GM23248 (cell line): ENCODE measurements around the gene HIF1AN. TPM values are rescaled to one million over a fixed set of nuclear protein-coding genes. Genes with fewer than 3 reads are reported as not detected.

Experiments
- DNase-seq: peaks from one replicate; pipeline ENCODE4 v3.0.0-alpha.2; 2015
- H2AFZ ChIP-seq: fragments of 200-600 bp; sonication (generic); 2 replicates; pipeline ENCODE4 v1.6.1; 2016; ENCODE audit warnings: antibody characterized with exemption
- H3F3A ChIP-seq: fragments of 200-600 bp; sonication (generic); 2 replicates; pipeline ENCODE4 v1.6.1; 2016; ENCODE audit warnings: mild to moderate bottlenecking, antibody characterized with exemption, mixed run types; ENCODE audit not compliant: insufficient read depth
- H3K27ac ChIP-seq: fragments of 200-600 bp; sonication (generic); 2 replicates; pipeline ENCODE4 v1.5.1; 2016; ENCODE audit warnings: mild to moderate bottlenecking
- H3K27me3 ChIP-seq: fragments of 200-600 bp; sonication (generic); replicated peaks from 2 replicates; pipeline ENCODE4 v1.6.1; 2016; ENCODE audit warnings: mild to moderate bottlenecking; ENCODE audit not compliant: insufficient read depth
- H3K36me3 ChIP-seq: fragments of 200-600 bp; sonication (generic); 2 replicates; pipeline ENCODE4 v1.6.1; 2016; ENCODE audit warnings: low read depth, mild to moderate bottlenecking
- H3K4me1 ChIP-seq: fragments of 200-600 bp; sonication (generic); 2 replicates; pipeline ENCODE4 v1.6.1; 2016; ENCODE audit warnings: mild to moderate bottlenecking; ENCODE audit not compliant: insufficient read depth
- H3K4me2 ChIP-seq: fragments of 200-600 bp; sonication (generic); one replicate; pipeline ENCODE4 v1.6.1; 2016; ENCODE audit warnings: mild to moderate bottlenecking; ENCODE audit not compliant: unreplicated experiment
- H3K4me3 ChIP-seq: fragments of 200-600 bp; sonication (generic); 2 replicates; pipeline ENCODE4 v1.5.1; 2016; ENCODE audit warnings: mild to moderate bottlenecking
- H3K79me2 ChIP-seq: fragments of 200-600 bp; sonication (generic); 2 replicates; pipeline ENCODE4 v1.6.1; 2016; ENCODE audit warnings: mild to moderate bottlenecking; ENCODE audit not compliant: insufficient read depth
- H3K9ac ChIP-seq: fragments of 200-600 bp; sonication (generic); 2 replicates; pipeline ENCODE4 v1.6.1; 2016; ENCODE audit warnings: mild to moderate bottlenecking
- H3K9me2 ChIP-seq: fragments of 200-600 bp; sonication (generic); 2 replicates; pipeline ENCODE4 v1.6.1; 2016; ENCODE audit warnings: mixed run types, mild to moderate bottlenecking, moderate library complexity; ENCODE audit not compliant: insufficient read depth
- H3K9me3 ChIP-seq: fragments of 200-600 bp; sonication (generic); one replicate; pipeline ENCODE4 v1.6.1; 2017; ENCODE audit warnings: low read depth
- H4K20me1 ChIP-seq: fragments of 200-600 bp; sonication (generic); 2 replicates; pipeline ENCODE4 v1.6.0; 2016; ENCODE audit not compliant: insufficient read depth
- EZH2 ChIP-seq: fragments of 200-600 bp; sonication (generic); IDR thresholded peaks from 2 replicates; pipeline ENCODE4 v1.6.1; 2018; ENCODE audit warnings: antibody characterized with exemption, mild to moderate bottlenecking; ENCODE audit not compliant: insufficient read depth, poor library complexity, severe bottlenecking
- EZH2phosphoT487 ChIP-seq: fragments of 200-600 bp; sonication (generic); IDR thresholded peaks from 2 replicates; pipeline ENCODE4 v1.6.1; 2018; ENCODE audit warnings: antibody characterized with exemption, moderate library complexity, mild to moderate bottlenecking, low read depth; ENCODE audit not compliant: insufficient read depth
- WGBS, 2 experiments: methylation state at CpG; one replicate each; pipeline ENCODE4 v1.1.6; 2015 to 2017; ENCODE audit warnings: low lambda C conversion rate in 2 of 2, low coverage in 1 of 2; ENCODE audit errors: missing lambda C conversion rate in 2 of 2; 5-methylcytosine and 5-hydroxymethylcytosine counted together
- in situ Hi-C: fragments of 300-500 bp; cut with MboI; formaldehyde crosslinking; loops from 2 replicates; pipeline ENCODE4 v1.15.0; 2020
- polyA plus RNA-seq: library from polyadenylated mRNA; unstranded; fragments of >200 nt; fragmentation: Nextera tagmentation; extraction: Ambion mirVana; gene quantifications from 2 replicates; pipeline ENCODE4 v1.2.1, GENCODE V29; 2016
- total RNA-seq: library from RNA; depleted of rRNA; stranded (reverse); fragments of >200 nt; shearing (Covaris generic); gene quantifications from 2 replicates; pipeline ENCODE4 v1.2.3, GENCODE V29; 2014

Gene HIF1AN
- total and polyA plus RNA-seq, 2 experiments from 2014 or later = 9.8 to 35.2 TPM

DNA sequence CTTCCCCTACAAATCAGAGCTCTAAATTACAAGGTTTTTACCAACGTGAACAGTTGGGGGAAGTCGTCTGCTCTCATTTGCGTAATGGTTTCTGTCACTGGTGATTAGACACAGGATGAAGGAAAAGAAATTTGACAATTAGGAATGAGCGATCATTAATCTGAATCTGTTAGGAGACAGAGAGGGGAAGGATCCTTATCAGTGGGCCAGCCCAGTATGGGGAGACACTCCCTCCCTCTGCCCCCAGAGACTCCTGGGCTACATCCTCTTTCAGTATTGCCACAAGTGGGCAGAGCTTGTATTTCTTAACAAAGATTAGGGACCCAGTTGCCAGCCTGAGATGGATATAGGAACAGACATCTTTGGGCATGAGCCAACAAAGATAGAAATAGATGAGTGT, 15.5 kb downstream of the HIF1AN start:
- in situ Hi-C loops = loop anchor here (10.0 kb wide), 1 partner anchor 324 kb away; no protein-coding TSS in a partner anchor
- H3K4me2 ChIP-seq = no peak overlapping the region
- H3K9me2 ChIP-seq = no peaks in the 10 kb centered on the region
- H3K27ac ChIP-seq = no peak overlapping the region
- no peaks in the 10 kb centered on the region for H3K27me3 ChIP-seq
- no peak overlapping the region for H2AFZ ChIP-seq
- H3F3A ChIP-seq = no peaks in the 10 kb centered on the region
- H3K9me3 ChIP-seq = no peaks in the 10 kb centered on the region
- no peaks in the 10 kb centered on the region for H4K20me1 ChIP-seq
- 59 to 66% methylated on average over 4 of the region's 4 CpGs for WGBS, 2 experiments
- peaks cover 12% of the 10 kb centered on the region; the same call in 1 of the 2 replicates for H3K36me3 ChIP-seq
- no peak overlapping the region for H3K9ac ChIP-seq
- H3K4me3 ChIP-seq = no peak overlapping the region
- H3K4me1 ChIP-seq = no peaks in the 10 kb centered on the region
- DNase-seq = no peak
- TF ChIP-seq EZH2phosphoT487 (no peak), EZH2 (no peak)
- H3K79me2 ChIP-seq = no peaks in the 10 kb centered on the region

DNA sequence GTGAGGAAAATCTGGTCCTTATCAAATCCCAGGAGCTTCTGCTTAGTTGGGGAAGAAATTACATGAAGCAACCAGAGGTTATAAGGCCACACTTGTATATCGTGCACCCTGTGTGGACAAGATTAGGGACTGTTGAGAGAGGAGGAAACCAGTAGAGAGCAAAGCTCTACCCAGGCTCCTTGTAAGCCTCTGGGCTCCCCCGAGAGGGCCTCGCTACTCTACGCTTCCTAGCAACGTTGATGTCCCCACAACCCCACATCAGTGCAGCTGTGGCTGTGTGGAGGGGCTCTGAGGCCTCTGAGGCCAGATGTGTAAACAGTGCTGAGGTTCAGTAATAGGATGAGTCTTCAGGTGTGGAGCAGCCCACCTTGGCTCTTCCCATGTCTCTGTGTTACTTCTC, 16.0 kb downstream of the HIF1AN start:
- TF ChIP-seq EZH2 = no peak
- TF ChIP-seq EZH2phosphoT487 = no peak
- H3K36me3 ChIP-seq = peaks cover 12% of the 10 kb centered on the region; the same call in 1 of the 2 replicates
- H3K27me3 ChIP-seq = no peaks in the 10 kb centered on the region
- in situ Hi-C loops = loop anchor here (10.0 kb wide), 1 partner anchor 323 kb away; no protein-coding TSS in a partner anchor
- 50 to 59% methylated on average over 5 of the region's 5 CpGs for WGBS, 2 experiments
- no peak overlapping the region for H2AFZ ChIP-seq
- no peak overlapping the region for H3K4me2 ChIP-seq
- no peaks in the 10 kb centered on the region for H3K79me2 ChIP-seq
- H3K4me1 ChIP-seq = no peaks in the 10 kb centered on the region
- H3K9me2 ChIP-seq = no peaks in the 10 kb centered on the region
- H4K20me1 ChIP-seq = no peaks in the 10 kb centered on the region
- no peaks in the 10 kb centered on the region for H3F3A ChIP-seq
- no peak overlapping the region for H3K27ac ChIP-seq
- H3K4me3 ChIP-seq = no peak overlapping the region
- no peak for DNase-seq
- no peak overlapping the region for H3K9ac ChIP-seq
- no peaks in the 10 kb centered on the region for H3K9me3 ChIP-seq

DNA sequence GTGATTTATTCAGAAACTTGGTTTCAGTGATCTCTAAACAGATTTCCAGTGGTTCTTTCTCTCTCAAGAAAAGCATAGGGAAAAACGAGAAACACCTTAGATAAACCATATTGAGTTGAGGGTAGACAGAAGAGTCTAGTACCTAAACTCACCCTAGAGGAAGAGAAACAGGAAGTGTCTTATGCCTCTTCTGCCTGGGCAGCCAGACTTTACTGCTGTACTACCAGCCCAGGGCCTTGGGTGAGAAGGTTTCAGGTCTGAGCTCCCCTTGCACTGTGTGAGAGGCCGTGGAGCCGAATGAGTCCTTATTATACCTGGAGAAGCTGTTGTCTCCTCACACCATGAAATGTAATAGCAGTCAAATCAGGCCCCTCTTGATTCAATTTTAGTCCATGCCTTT, 18.2 kb downstream of the HIF1AN start:
- 95 to 97% methylated on average over 3 of the region's 3 CpGs for WGBS, 2 experiments
- H3K27ac ChIP-seq = no peak overlapping the region
- DNase-seq = no peak
- no peaks in the 10 kb centered on the region for H3K4me1 ChIP-seq
- H3K9ac ChIP-seq = no peak overlapping the region
- H3K9me3 ChIP-seq = no peaks in the 10 kb centered on the region
- H2AFZ ChIP-seq = no peak overlapping the region
- H3K4me3 ChIP-seq = no peak overlapping the region
- no peaks in the 10 kb centered on the region for H3K79me2 ChIP-seq
- no peak overlapping the region for H3K4me2 ChIP-seq
- in situ Hi-C loops = loop anchor here (10.0 kb wide), 1 partner anchor 321 kb away; no protein-coding TSS in a partner anchor
- no peaks in the 10 kb centered on the region; the same call in 1 of the 2 replicates for H3F3A ChIP-seq
- no peaks in the 10 kb centered on the region for H4K20me1 ChIP-seq
- peaks cover 3% of the 10 kb centered on the region; the same call in 1 of the 2 replicates for H3K36me3 ChIP-seq
- H3K27me3 ChIP-seq = no peaks in the 10 kb centered on the region
- TF ChIP-seq EZH2phosphoT487 (no peak), EZH2 (no peak)
- no peaks in the 10 kb centered on the region for H3K9me2 ChIP-seq

DNA sequence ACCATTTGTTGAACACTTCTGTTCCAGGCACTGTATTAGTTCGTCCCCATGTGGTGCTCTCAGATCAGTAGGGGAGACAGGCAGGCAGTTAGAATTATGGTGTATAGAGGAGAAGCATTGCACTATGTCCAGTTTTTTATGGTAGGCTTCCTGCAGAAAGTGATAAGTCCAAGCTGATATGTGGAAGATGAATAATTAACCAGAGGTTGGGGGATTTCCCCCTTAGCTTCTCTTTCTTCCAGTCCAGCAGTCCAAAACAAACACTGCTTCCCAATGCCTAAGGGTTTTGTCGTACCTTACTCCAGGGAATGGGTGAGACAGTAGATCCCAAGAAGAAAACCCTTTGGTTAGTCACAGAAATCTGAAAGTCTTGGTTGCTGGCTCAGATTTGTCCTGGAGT, 19.2 kb downstream of the HIF1AN start:
- no peak overlapping the region for H3K4me2 ChIP-seq
- H3K9ac ChIP-seq = no peak overlapping the region
- in situ Hi-C loops = loop anchor here (10.0 kb wide), 1 partner anchor 320 kb away; no protein-coding TSS in a partner anchor
- no peak for DNase-seq
- H3K27ac ChIP-seq = no peak overlapping the region
- H3F3A ChIP-seq = no peaks in the 10 kb centered on the region; the same call in 1 of the 2 replicates
- H4K20me1 ChIP-seq = no peaks in the 10 kb centered on the region
- no peak overlapping the region for H2AFZ ChIP-seq
- 74 to 80% methylated on average over 2 of the region's 2 CpGs for WGBS, 2 experiments
- no peaks in the 10 kb centered on the region for H3K4me1 ChIP-seq
- no peak for TF ChIP-seq EZH2phosphoT487
- no peak for TF ChIP-seq EZH2
- H3K36me3 ChIP-seq = peaks cover 3% of the 10 kb centered on the region; the same call in 1 of the 2 replicates
- no peaks in the 10 kb centered on the region for H3K79me2 ChIP-seq
- no peaks in the 10 kb centered on the region for H3K9me2 ChIP-seq
- no peaks in the 10 kb centered on the region for H3K9me3 ChIP-seq
- no peak overlapping the region for H3K4me3 ChIP-seq
- no peaks in the 10 kb centered on the region for H3K27me3 ChIP-seq
